GM20000 (cell line): ENCODE results near the gene KCNH6.

Source experiments
- DNase-seq: peaks from one replicate; pipeline ENCODE4 v3.0.0; 2012; ENCODE audit warnings: low spot score
- CTCF ChIP-seq: IDR thresholded peaks from 2 replicates; pipeline ENCODE4 v1.5.1; 2012; ENCODE audit warnings: mild to moderate bottlenecking, control low read depth; ENCODE audit errors: extremely low read depth, missing control alignments

KCNH6 gene

GRCh38 chr17:63519116-63519881 is 3.9 kb upstream of the KCNH6 start:
- no peak for TF ChIP-seq CTCF
- DNase-seq: no peak

GRCh38 chr17:63519972-63520882 is 2.9 kb upstream of the KCNH6 start:
- DNase-seq: no peak
- TF ChIP-seq CTCF: no peak

- DNase-seq: no peak
- TF ChIP-seq CTCF: no peak
These were observed 893 bp downstream of the KCNH6 start for GRCh38 chr17:63524051-63524450.

GRCh38 chr17:63525190-63525946 is 2.2 kb downstream of the KCNH6 start:
- DNase-seq: no peak
- TF ChIP-seq CTCF: no peak

GRCh38 chr17:63526861-63527260 is 3.7 kb downstream of the KCNH6 start:
- no peak for TF ChIP-seq CTCF
- no peak for DNase-seq

GRCh38 chr17:63528183-63528582 is 5.0 kb downstream of the KCNH6 start:
- no peak for DNase-seq
- TF ChIP-seq CTCF: no peak
